HG02623 (cell line): Measurements from ENCODE around the gene TRMT44.
"Not testable (repeated sequence)": the region's sequence is repeated elsewhere in the genome, so short reads cannot be mapped to it uniquely, and the experiment has no call there.

Experiments
- ATAC-seq: cut with Tn5 transposase; IDR thresholded peaks from one replicate; pipeline ENCODE4 v1.9.1; 2021; ENCODE audit warnings: moderate library complexity; ENCODE audit not compliant: unreplicated experiment

TRMT44 gene

DNA sequence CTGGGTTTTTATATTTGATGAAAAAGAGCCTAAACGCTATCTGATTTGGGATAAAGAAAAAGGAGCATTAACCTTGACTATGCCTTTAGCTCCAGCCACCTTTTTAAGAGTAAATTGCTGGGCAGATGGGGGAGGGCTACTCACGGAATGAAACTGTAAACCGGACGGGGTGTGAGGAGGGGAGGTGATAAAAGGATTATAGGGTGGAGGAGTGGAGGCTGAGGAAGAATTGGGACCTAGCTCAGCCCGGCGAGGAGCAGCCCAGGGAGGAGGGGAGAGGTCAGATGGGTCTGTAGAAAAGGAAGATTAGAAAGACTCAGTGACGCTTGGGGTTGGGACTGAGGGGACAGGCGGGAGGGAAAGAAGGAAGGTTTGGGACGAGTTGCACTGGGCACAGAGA lies 46.1 kb downstream of the TRMT44 start:
- not testable (repeated sequence) for ATAC-seq

- ATAC-seq, result no peak
Measured at GRCh38 chr4:8488791-8489369, 48.3 kb downstream of the TRMT44 start.

GRCh38 chr4:8491478-8491877 lies 50.9 kb downstream of the TRMT44 start:
- ATAC-seq, result not testable (repeated sequence)

DNA sequence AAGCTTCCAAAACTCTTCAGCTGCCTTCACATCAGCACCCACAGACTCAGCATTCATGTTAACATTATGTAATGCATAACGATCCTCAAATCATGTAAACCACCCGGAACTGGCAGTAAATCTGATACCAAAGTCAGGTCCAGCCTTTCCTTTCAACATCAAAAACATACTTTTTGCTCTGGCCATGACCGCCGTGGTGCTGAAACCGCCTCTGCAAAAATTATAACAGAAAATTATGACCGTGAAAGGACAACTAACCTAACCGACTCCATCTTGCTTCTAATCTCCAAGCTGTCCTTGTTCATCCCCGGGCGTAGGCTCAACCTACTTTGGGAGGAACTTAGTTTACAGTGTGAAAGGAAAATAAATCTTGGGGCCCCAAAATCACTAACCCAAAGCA lies 51.6 kb downstream of the TRMT44 start:
- ATAC-seq, result no peak

DNA sequence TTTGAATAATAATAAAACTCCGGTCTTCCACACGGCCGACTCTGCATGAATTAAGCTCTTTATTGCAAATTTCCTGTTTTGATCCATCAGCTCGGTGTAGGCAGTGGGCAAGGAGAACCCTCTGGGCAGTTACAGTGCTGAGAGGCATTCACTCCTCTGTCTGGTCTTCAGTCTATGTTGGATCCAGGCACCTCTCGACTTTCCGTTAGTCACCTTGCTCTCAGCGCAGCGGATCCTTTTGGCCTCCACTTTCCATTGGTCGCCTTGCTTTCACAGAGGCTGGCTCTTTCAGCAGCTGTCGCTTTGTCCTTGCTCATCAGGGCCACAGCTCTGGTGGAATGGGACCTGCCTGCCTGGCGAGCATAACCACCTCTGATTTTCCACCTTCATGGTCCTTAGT lies 52.9 kb downstream of the TRMT44 start:
- ATAC-seq, result no peak

GRCh38 chr4:8494218-8494617 lies 53.6 kb downstream of the TRMT44 start:
- ATAC-seq, result no peak

- no peak for ATAC-seq
Measured at GRCh38 chr4:8494983-8495548, 54.5 kb downstream of the TRMT44 start.

- no peak for ATAC-seq
Measured at GRCh38 chr4:8495803-8496202, 55.2 kb downstream of the TRMT44 start.

- no peak for ATAC-seq
Measured at GRCh38 chr4:8497762-8498161, 57.2 kb downstream of the TRMT44 start.

DNA sequence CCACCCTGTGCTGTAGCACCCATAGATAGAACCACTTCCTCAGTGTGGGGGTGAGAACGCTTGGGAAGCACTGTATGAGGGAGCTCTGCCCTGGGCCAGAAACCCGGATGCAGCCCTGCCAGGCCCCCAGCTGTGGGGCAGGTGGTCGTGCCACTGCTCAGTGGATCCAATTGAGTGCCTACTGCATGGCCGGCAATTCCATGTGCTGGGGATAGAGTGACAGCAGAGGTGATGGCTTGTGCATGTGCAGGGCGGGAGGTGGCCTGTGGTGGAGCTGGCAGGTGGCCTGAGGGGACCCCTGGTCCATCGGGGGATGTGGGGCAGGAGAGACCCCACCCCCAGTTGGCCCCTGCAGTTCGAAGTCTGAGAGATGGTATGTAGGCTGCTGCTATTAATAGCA lies 60.4 kb downstream of the TRMT44 start:
- ATAC-seq, result no peak

GRCh38 chr4:8501781-8502180 lies 61.2 kb downstream of the TRMT44 start:
- no peak for ATAC-seq

- ATAC-seq, result no peak
Measured at GRCh38 chr4:8502371-8502770, 61.8 kb downstream of the TRMT44 start.

GRCh38 chr4:8502836-8503585 lies 62.4 kb downstream of the TRMT44 start:
- ATAC-seq, result no peak

- ATAC-seq, result no peak
Measured at GRCh38 chr4:8503801-8504200, 63.2 kb downstream of the TRMT44 start.

- no peak for ATAC-seq
Measured at GRCh38 chr4:8504279-8505007, 63.9 kb downstream of the TRMT44 start.

DNA sequence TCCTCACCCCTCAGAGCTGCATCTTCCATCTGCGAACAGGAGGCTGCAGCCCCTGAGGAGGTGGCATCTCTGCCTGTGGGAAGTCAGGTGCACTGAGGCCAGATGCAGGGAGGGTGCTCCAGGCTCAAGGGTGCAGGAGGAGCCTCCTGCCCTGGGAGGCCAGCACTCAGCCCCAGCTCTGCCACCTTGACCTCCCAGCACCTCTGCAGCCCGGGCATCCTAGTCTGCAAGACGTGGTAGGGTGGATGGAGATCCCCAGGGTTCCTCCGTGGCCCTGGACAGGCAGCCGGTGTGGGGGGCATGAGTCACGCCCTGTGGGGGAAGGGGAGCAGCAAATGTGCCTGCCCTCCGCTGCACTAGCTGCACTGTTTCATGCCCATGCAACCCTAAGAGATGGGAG lies 64.7 kb downstream of the TRMT44 start:
- ATAC-seq, result no peak

DNA sequence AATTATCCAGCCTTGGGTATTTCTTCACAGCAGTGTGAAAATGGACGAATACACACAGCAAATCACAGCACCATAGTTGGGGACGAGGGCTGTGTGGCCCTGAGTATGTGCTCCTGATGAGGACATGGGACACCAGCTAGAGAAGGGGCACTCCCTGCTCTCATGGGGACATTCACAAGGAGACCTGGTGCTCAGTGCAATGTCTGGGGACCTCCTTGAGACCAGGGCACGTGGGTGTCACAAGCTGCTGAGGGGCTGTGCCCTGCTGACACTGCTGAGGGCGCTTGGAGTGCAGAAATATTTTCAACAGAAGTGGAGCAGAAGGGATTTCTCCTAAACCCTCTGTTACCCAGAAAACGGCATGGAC lies 65.4 kb downstream of the TRMT44 start:
- no peak for ATAC-seq

DNA sequence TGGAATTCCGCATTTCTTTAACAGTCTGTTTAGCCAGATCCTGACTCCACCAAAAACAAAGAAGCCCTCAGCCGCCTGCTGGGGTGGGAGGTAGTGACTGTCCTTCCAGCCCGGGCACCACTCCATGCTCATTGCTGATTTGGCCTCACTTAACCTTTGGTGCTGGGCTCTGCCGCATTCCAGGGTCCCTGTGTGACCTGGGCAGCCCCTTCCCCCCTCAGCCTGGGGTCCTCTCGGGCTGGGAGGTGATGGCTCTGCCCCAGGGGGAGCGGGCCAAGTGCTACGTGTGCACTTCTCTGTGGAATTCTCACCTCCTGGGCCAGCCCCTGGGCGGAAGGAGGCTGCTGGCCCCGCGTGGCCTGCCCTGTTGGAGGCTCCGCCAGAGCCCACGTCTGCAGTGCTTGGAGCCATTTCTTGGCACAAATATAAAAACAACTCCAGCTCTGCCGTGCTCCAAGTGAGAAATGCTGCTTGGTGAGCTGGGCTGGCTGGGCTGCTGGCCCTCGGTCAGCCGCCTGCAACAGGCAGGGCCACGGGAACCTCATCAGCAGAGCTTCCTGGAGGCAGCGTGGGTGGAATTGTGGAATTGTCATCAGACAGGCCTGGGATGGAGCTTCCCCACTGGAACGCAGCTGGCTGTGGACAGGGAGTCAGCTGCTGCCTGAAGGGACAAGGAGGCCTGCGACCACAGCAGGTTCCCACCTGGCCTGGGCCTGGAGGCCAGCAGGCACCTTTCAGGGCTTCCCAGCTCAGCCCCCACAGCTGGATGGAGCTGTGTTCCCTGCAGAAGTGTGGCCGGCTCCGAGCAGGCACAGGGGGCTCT lies 66.0 kb downstream of the TRMT44 start:
- ATAC-seq, result no peak

DNA sequence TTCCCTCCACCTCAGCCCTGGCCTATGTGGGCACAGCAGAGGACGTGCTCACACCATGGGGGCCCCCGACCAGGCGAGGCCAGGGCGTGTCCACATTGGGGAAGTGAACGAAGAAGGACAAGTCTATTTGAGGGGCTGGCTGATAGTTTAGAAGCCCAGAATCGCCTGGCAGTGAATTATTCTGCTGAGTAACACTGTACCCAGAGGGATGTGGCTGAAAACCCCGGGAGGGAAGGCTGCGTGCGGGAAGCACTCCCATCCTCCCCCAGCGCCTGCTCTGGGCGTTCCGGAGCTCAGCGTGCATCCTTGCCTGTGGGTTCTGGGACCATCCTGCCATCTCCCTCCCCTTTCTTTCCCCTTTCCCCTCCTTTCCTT lies 66.6 kb downstream of the TRMT44 start:
- ATAC-seq, result no peak

DNA sequence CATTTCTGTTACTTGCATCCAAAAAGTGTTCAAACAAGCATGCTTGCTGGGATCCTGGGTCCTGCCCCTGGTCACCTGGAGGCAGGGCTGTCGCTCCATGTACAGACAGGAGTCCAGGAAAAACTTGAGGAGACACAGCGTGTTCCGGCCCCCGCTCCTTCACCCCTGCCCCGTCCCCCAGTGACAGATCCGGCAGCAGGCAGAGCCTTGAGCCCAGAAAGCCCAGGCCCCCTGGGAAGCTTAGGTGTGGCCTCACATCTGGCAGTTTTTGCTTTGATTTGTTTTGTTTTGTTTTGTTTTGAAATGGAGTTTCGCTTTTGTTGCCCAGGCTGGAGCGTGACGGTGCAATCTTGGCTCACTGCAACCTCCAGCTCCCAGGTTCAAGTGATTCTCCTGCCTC lies 67.0 kb downstream of the TRMT44 start:
- no peak for ATAC-seq

GRCh38 chr4:8508266-8508665 lies 67.7 kb downstream of the TRMT44 start:
- no peak for ATAC-seq
